Stimulated activated CD4-positive, alpha-beta T cell treated with anti-CD3 and anti-CD28 coated beads, Interleukin-12 subunit alpha, Interleukin-12 subunit beta, amount 100 ng/mL, for 24 hours (primary cell): ENCODE data around the gene GRIA3.

Source experiments
- DNase-seq, 2 experiments: peaks; one replicate each; pipeline ENCODE4 v3.0.0-alpha.2; 2020; ENCODE audit warnings: low read depth in 2 of 2

The GRIA3 gene

GRCh38 chrX:123184219-123184865 is at the start of gene GRIA3:
Gene GRIA3 (plus strand): TSS chrX:123184278. CDS start chrX:123184536, 258 bp downstream.
- no peak for DNase-seq

- no peak for DNase-seq
These were observed 45.6 kb upstream of the GRIA3 start for GRCh38 chrX:123138473-123138872.

DNA sequence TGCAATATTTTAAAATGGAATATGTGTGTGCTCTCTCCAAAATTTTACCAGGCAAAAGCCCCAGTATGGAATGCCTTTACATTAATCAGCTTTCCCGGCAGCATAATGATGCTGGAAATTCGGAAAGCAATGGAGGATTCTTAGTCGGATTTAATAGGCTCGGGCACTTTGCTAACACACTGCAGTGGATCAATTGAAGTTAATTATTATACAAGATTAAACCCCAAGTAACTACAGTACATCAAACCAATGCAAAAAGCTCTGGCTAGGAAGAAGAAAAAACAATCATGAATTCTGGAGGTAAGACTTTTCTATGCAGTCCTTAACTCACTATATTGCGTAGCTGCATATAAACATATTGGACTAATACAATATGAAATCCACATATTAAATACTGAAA is 43.6 kb upstream of the GRIA3 start:
- DNase-seq: no peak

DNA sequence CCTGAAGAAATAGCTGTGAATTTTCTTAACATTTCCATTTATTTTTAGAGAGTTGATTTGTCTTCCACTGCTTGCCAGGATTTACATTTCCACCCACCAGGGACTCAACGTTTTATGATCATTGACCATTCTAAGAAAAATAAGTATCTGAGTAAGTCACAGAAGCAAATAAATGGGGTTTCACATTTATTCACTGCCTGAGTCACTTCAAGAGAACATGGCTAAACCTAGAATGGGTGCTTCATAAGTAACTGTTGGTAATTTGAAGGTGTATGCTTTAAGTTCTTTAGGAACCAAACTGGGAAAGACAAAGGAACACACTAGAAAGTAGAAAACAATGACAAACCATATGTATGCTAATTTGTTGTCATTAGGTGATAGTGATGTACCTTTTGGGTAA is 43.2 kb upstream of the GRIA3 start:
- DNase-seq: no peak

GRCh38 chrX:123153846-123154335 is 30.2 kb upstream of the GRIA3 start:
- DNase-seq: no peak

GRCh38 chrX:123155327-123155726 is 28.8 kb upstream of the GRIA3 start:
- DNase-seq: no peak

DNA sequence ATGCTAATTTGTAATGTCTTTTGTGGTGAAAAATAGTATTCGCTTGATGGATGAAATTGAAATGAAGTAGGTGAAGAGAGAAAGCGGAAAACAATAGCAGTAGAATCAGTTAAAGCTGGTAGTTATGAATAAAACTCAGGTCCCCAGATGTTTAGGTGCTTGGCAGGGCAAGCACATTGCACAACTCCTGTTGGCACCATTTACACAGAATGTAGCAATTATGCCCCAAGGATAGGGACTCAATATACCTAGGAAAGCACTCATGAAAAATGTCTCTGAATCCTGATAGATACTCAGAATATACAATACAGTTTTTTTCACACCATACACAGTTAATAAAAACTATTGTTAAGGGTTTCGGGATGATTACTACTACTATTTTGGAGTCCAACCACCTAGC is 26.5 kb upstream of the GRIA3 start:
- DNase-seq: no peak

- no peak for DNase-seq
These were observed 24.7 kb upstream of the GRIA3 start for GRCh38 chrX:123159403-123159802.

- no peak for DNase-seq
These were observed 16.5 kb upstream of the GRIA3 start for GRCh38 chrX:123167621-123168020.

- DNase-seq: no peak
These were observed 14.7 kb upstream of the GRIA3 start for GRCh38 chrX:123169247-123169901.

DNA sequence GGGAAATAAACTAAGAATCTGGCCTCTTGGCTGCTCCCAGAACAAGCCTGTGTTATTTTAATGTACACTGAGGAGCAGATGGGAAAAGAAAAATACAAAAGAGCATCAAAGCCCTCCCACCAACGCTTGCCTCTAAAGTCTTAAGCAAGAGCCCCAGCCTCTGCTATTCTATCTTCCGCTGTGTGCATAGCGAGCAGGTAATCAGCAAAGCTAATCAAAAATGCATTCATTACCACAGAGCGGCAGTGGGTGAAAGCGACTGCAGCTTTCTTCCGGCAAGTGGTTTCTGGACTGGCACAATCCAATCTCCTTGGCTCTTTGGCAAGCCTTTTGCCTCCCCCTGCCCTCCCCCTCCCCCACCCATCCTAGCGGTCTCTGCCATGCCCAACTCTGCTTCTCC is 13.5 kb upstream of the GRIA3 start:
- no peak for DNase-seq

GRCh38 chrX:123171781-123172180 is 12.3 kb upstream of the GRIA3 start:
- no peak for DNase-seq

DNA sequence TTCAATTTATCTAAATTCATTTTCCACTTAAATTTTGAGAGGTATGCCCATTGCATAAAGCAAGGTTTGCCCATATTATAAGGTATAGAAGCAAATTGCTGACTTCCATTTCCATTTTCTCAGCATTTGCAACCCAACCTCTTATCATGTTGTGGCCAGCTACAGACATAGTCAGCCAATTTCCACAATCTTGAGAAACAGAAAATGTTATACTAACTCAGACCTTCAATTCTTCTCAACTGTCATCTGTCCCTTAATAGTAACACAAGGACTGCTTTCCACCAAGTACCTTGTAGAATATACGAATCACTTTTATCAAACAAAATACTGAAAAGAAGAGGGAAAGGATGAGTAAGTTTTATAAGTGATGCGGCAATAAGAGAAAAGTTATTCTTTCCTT is 11.2 kb upstream of the GRIA3 start:
- no peak for DNase-seq

GRCh38 chrX:123173833-123174232 is 10.2 kb upstream of the GRIA3 start:
- no peak for DNase-seq

DNA sequence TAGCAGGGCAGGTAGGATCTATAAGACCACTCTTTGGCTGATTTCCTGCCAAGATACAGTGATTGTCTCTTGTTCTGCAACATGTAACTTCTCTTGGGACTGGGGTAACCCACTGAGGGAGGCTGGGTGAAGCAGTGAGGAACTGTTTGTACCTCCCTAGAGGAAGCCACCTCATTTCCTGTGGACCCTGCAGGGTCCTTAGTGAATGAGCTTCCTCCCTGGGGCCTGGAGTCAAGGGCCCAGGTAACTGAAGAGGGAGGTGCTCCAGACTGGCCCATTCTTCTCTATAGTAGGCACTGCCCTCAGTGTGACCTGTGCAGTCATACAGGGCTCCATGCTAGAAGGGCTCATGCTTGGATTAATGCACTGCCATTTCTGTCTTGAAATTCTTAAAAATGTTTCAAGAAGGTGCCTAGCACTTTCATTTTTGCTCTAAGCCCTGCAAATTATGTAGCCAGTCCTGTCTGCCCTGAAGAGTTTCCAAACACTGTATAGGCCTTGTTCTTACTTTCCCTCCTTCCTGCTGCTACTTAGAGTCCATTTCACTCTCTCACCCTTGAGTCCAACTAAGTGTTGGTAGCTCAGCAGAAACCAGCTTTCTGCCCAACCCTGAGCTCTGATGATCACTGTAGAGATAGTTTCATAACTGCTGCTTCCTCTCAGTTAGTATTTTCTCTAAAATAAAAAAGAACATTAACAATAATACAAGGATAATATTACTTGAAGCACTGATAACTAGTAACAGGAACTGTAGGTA is 8.5 kb upstream of the GRIA3 start:
- DNase-seq: no peak

GRCh38 chrX:123181233-123181914 is 2.7 kb upstream of the GRIA3 start:
- DNase-seq: no peak

DNA sequence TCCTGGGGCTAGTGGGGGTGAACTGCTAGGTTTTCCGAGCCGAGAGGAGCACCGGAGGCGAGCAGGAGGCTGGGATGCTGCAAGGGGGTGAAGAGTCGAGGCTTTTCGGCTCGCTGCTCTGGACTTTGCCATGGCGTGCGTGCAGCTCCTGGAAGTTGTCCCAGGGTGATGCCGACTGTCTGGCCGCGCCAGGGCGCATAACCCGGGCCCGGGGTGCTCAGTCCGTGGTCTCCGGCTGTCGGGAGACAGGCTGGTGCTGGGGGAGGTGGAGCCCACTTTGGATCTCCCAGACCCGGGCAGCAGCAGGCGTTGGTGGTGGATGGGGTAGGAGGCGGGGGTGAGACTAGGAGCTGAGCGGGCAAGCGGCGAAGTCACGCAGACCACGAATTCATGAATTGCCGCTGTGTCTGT is 793 bp downstream of the GRIA3 start:
- no peak for DNase-seq

- no peak for DNase-seq
These were observed 1.6 kb downstream of the GRIA3 start for GRCh38 chrX:123185721-123186120.

- no peak for DNase-seq
These were observed 2.7 kb downstream of the GRIA3 start for GRCh38 chrX:123186801-123187200.

- DNase-seq: no peak
These were observed 4.0 kb downstream of the GRIA3 start for GRCh38 chrX:123188081-123188480.

DNA sequence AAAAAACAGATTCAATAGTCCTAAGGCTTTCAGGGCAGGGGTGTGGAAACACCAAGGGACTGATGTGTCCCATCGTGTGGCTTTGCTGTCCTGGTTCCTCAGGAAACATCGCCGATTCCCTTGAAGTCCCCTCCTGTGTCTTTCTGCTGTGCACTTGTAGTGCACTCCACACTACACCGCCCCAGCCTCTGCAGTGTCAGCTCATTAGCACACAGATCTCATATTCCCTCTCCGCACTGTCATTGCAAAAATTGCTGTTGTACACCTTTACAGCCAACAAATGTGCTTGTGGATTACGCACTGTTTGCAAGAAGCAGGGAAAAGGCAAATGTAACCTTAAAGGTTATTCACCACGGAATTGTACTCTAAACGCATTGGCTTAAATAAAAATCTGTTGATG is 5.3 kb downstream of the GRIA3 start:
- DNase-seq: no peak

- no peak for DNase-seq
These were observed 6.0 kb downstream of the GRIA3 start for GRCh38 chrX:123190096-123190495.
